Measurements from ENCODE around the gene DSCAM.

Gene DSCAM

GRCh38 chr21:40707656-40708244, 139.2 kb downstream of the DSCAM start:
- DNase-seq (ENCODE audit: low read depth) = no peak

DNA sequence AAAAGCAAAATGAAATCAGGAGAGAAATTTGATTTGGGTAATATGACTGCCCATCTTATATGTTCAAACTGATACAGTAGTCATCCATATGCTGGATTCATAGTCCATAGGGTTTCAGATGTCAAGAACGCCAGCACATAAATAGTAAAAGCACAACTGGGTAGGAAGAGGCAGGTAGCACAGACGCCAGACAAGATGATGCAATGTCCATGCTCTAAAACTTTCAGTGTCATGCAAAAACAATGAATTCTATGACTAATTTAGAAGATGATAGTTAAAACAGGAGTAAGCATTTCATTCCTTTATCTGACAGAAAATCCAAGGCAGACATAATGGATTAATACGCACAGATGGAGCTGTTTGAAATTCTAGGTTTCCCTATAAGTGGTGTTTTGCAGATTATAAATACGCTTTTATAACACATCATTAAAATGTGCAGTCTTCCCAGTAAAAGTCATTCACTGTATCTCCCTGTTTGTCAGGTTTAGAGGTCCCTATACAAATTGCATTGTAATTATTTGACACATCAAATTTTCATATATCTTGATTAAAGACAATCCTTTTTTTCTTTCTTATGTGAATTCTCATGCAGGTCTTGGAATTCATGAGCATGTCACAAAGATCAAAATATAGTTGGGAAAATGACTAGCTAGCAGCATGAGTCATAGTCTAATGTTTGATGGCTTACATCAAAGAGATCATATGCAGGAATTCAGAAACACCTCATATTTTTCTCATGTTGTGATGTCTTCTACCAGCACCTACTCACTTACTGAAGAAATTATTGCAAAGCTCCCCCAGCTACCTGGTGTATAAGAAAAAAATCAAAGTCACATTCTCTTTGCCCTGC, 139.9 kb downstream of the DSCAM start:
- DNase-seq (ENCODE audit: low read depth) = no peak

DNA sequence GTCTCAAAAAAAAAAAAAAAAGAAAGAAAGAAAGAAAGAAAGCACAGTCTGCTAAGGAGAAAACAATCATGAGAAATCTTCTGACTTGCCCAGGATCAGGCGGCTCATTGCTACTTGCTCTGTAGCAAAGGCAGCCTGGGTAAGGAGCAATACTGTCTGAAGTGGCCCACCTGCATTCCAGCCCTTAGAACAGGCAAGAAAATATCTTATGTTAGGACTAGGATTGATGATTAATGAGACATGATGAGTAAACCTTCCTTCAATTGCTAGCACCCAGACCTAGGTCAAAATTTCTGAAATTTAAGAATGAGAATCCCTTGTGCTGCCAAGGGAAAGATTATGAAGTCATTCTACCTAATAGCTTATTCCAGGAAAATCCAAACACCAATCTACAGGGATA, 140.8 kb downstream of the DSCAM start:
- DNase-seq (ENCODE audit: low read depth) = no peak

DNA sequence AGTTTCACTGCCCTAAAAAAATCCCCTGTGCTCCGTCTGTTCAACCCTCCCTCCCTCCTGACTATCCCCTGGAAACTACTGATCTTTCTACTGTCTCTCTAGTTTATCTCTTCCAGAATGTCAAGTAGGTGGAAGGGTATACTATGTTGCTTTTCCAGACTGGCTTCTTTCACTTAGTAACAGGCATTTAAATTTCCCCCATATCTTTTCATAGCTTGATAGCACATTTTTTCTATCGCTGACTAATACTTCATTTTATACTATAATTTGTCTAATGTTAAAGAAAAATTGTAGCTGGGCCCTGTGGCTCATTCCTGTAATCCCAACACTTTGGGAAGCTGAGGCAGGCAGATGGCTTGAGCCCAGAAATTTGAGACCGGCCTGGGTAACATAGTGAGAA, 142.8 kb downstream of the DSCAM start:
- no peak for DNase-seq (ENCODE audit: low read depth)

- no peak for DNase-seq (ENCODE audit: low read depth)
These were observed 147.6 kb downstream of the DSCAM start for GRCh38 chr21:40699366-40699765.

- DNase-seq (ENCODE audit: low read depth) = no peak
These were observed 150.7 kb downstream of the DSCAM start for GRCh38 chr21:40696246-40696645.

GRCh38 chr21:40689840-40690360, 157.1 kb downstream of the DSCAM start:
- no peak for DNase-seq (ENCODE audit: low read depth)

DNA sequence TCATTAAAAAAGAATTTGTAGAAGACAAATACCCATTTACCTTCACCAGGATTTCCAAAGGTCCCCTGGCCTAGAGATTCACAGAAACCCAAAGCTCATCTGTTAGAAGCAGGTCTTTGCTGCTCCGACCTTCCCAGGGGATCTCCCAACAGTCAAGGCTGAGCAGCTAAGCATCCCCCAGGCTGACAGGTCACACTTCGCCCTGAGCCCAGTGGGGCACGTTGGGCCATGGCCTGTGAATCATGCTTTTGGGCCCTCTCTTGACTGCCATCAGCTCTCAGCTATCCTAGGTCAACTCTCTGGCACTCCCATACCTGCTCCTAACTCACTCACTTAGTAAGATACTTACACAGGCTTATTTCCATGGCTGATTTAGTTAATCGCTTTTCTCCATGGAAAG, 157.7 kb downstream of the DSCAM start:
- DNase-seq (ENCODE audit: low read depth) = no peak

- no peak for DNase-seq (ENCODE audit: low read depth)
These were observed 158.7 kb downstream of the DSCAM start for GRCh38 chr21:40688106-40688864.

- DNase-seq (ENCODE audit: low read depth) = no peak
These were observed 159.3 kb downstream of the DSCAM start for GRCh38 chr21:40687625-40688024.

- DNase-seq (ENCODE audit: low read depth) = no peak
These were observed 160.4 kb downstream of the DSCAM start for GRCh38 chr21:40686526-40686925.

GRCh38 chr21:40685141-40685540, 161.8 kb downstream of the DSCAM start:
- DNase-seq (ENCODE audit: low read depth) = no peak

GRCh38 chr21:40684726-40685125, 162.2 kb downstream of the DSCAM start:
- DNase-seq (ENCODE audit: low read depth) = no peak

DNA sequence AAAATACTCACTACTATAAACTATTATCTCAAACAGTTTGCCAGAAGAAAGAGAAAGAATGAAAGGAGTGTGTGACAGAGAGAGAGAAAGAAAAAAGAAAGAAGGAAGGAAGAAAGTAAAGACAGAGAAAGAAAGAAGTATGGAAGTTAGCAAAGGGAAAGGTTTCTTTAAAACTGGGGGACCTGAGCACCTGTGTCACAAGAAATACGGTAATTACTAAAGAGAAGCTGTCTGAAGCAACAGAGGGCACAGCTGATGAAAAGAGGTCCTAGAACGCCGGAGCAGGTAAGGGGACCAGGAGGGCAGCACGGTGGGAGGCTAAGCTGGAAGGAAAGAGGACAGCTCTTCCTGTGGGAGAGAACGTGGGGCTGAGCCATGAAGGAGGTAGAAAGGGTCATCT, 163.6 kb downstream of the DSCAM start:
- DNase-seq (ENCODE audit: low read depth) = no peak

DNA sequence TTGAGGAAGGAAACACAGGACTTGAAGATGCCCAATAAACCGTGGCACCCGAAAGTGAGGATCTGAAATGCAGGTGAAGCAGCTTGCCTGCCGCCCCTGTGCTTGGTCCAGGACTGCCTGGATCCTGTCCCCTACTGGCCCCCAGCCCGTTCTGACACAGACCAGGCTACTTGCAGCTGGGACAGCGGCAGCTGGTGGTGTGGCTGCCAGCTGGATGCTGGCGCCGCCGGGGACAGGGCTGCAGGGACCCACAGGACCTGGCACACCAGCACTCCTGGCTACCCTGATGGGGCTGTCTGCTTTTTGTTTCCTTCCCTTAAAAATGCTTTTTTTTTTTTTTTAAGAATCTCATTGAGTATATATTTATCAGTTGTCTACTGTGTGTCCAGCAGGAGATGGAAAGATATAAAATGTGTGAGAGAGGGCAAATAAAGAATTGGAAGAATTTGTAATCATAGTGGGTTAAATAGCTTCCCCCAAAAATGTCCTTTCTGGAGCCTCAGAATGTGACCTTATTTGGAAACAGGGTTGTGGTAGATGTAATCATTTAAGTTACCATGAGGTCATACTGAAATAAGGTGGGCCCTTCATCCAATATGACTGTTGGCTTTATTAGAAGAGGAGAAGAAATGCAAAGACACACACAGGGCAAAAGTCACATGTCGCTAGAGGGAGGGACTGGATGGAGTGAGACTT, 165.6 kb downstream of the DSCAM start:
- no peak for DNase-seq (ENCODE audit: low read depth)

GRCh38 chr21:40680311-40680710, 166.6 kb downstream of the DSCAM start:
- DNase-seq (ENCODE audit: low read depth) = no peak

DNA sequence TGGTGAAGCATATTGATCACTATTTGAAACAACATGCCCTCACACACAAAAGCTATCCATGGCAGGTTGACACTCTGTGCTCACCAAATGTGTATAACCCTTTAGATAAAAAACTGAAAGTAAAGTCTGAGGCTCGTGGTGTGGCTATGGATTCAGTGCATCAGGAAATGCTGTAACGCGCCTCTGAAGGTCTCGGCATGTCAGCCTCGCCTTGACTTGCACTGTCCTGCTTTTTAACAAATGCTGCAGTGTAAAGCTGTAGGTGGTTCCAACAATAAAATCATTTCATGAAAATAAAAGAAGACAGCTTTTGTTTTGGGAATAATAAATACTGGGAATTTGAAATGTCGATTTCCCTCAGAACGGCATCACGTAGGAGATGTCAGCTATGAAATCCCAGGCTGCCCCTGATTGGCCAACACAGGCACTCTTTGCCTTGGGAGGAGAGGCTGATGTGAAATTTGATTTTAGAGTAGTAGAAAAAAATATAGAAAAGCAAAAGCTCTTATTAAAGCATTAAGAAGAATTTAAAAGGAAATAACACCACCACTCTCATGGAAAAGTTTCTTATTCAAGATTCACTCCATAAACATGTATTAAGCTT, 168.2 kb downstream of the DSCAM start:
- no peak for DNase-seq (ENCODE audit: low read depth)

DNA sequence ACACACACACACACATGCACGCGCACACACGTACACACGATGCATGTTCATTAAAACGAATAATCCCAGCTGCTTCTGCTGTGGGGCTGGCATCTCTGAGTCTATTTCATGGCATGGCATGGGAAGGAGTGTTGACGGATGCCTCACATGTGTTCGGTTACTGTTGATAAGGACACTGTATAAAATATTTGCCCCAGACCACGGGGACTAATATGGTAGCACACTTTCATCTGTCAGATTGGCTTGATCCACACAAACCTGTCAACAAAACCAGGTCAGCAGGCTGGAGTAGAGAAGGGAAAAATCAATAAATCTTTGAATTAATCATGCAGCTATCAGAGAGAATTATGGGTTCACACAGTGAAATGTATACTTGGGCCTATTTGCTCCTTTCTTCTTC, 171.9 kb downstream of the DSCAM start:
- DNase-seq (ENCODE audit: low read depth) = no peak

- no peak for DNase-seq (ENCODE audit: low read depth)
These were observed 174.4 kb downstream of the DSCAM start for GRCh38 chr21:40672602-40673001.

- DNase-seq (ENCODE audit: low read depth) = no peak
These were observed 175.2 kb downstream of the DSCAM start for GRCh38 chr21:40671716-40672115.

DNA sequence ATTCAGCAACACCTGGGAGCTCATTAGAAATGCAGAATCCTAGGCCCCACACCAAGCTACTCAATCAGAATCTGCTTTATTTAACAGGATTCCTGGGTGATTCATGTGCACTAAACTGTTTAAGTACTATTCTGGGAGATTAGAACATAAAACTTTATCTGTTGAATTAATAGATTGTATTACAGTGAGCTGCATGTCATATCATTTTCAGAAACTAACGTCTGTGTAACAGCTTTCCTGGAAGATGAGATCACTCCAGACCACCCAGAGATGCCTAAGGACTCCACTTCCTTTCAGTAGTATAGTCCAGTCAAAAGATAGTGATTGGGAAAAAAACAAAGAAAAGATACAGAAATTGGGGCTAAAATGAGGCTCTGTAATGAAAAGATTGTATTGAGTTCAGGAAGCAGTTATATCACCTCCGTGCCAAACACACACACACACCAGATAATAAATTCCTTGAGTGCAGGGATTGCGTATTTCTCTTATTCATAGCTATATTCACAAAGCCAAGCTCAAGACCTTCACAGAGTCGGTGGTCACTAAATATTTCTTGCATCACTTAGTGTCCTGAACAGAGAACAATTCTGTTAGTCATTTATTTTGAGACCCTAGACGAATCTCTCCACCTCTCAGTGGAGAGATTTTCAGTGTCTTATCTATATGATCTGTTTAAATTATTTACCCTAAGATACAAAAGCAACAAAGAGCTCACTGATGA, 178.2 kb downstream of the DSCAM start:
- DNase-seq (ENCODE audit: low read depth) = no peak
